Osteoblast (primary cell): ENCODE data around the gene KRT85. TPM values are rescaled to one million over a fixed set of nuclear protein-coding genes. Genes with fewer than 3 reads are reported as not detected.
"Not testable (repeated sequence)": the region's sequence is repeated elsewhere in the genome, so short reads cannot be mapped to it uniquely, and the experiment has no call there.

Experiments
- DNase-seq: peaks from one replicate; pipeline ENCODE4 v3.0.0; 2011; ENCODE audit warnings: low spot score, mixed read lengths; ENCODE audit not compliant: insufficient read length; ENCODE audit errors: missing footprints
- H2AFZ ChIP-seq: 2 replicates; pipeline ENCODE4 v1.6.0; 2011; ENCODE audit warnings: mild to moderate bottlenecking, low read length
- H3K27ac ChIP-seq: 2 replicates; pipeline ENCODE4 v1.5.1; 2011; ENCODE audit warnings: mild to moderate bottlenecking, low read depth, low read length, moderate library complexity
- H3K27me3 ChIP-seq: 2 replicates; pipeline ENCODE4 v1.6.0; 2012; ENCODE audit warnings: mild to moderate bottlenecking, control low read depth, inconsistent platforms, low read length, moderate library complexity; ENCODE audit not compliant: insufficient read depth
- H3K36me3 ChIP-seq: 2 replicates; pipeline ENCODE4 v1.5.1; 2011; ENCODE audit warnings: mild to moderate bottlenecking, low read length, control low read depth, moderate library complexity; ENCODE audit not compliant: insufficient read depth
- H3K4me1 ChIP-seq: 2 replicates; pipeline ENCODE4 v1.5.1; 2011; ENCODE audit warnings: mild to moderate bottlenecking, low read length, control low read depth, moderate library complexity; ENCODE audit not compliant: insufficient read depth
- H3K4me2 ChIP-seq: 2 replicates; pipeline ENCODE4 v1.6.0; 2011; ENCODE audit warnings: mild to moderate bottlenecking, low read length; ENCODE audit not compliant: insufficient read depth
- H3K4me3 ChIP-seq: fragments of 200-600 bp; sonication (generic); 3 replicates; pipeline ENCODE4 v1.5.1; 2012; ENCODE audit warnings: mild to moderate bottlenecking, low read length, inconsistent platforms; ENCODE audit not compliant: insufficient read depth
- H3K79me2 ChIP-seq: 2 replicates; pipeline ENCODE4 v1.6.0; 2012; ENCODE audit warnings: mild to moderate bottlenecking, low read length, control low read depth, inconsistent platforms; ENCODE audit not compliant: insufficient read depth
- H3K9me3 ChIP-seq: 2 replicates; pipeline ENCODE4 v1.5.1; 2011; ENCODE audit warnings: low read depth, low read length, control low read depth
- H4K20me1 ChIP-seq: 2 replicates; pipeline ENCODE4 v1.6.0; 2012; ENCODE audit warnings: mild to moderate bottlenecking, low read length, control low read depth; ENCODE audit not compliant: insufficient read depth
- total RNA-seq: library from RNA; depleted of rRNA; stranded (reverse); fragments of >200 nt; gene quantifications from 2 replicates; pipeline ENCODE4 v1.2.3, GENCODE V29; 2012
- TF ChIP-seq, protein P1 (sequence below): IDR thresholded peaks from 2 replicates; pipeline ENCODE4 v1.5.1; 2011; ENCODE audit warnings: mild to moderate bottlenecking, low read depth, low read length, moderate library complexity; ENCODE audit errors: extremely low read depth

The KRT85 gene
- total RNA-seq, 1 donor: not detected

- H3K27ac ChIP-seq: no peak overlapping the region
- peaks cover 48% of the 10 kb centered on the region for H3K27me3 ChIP-seq
- H3K4me2 ChIP-seq: no peak overlapping the region
- H3K36me3 ChIP-seq: no peaks in the 10 kb centered on the region
- H3K4me3 ChIP-seq: no peak overlapping the region
- no peaks in the 10 kb centered on the region for H4K20me1 ChIP-seq
- peaks cover 3% of the 10 kb centered on the region for H3K4me1 ChIP-seq
- H3K9me3 ChIP-seq: no peaks in the 10 kb centered on the region
- no peak overlapping the region for H2AFZ ChIP-seq
- no peaks in the 10 kb centered on the region for H3K79me2 ChIP-seq
- TF ChIP-seq, protein P1, sequence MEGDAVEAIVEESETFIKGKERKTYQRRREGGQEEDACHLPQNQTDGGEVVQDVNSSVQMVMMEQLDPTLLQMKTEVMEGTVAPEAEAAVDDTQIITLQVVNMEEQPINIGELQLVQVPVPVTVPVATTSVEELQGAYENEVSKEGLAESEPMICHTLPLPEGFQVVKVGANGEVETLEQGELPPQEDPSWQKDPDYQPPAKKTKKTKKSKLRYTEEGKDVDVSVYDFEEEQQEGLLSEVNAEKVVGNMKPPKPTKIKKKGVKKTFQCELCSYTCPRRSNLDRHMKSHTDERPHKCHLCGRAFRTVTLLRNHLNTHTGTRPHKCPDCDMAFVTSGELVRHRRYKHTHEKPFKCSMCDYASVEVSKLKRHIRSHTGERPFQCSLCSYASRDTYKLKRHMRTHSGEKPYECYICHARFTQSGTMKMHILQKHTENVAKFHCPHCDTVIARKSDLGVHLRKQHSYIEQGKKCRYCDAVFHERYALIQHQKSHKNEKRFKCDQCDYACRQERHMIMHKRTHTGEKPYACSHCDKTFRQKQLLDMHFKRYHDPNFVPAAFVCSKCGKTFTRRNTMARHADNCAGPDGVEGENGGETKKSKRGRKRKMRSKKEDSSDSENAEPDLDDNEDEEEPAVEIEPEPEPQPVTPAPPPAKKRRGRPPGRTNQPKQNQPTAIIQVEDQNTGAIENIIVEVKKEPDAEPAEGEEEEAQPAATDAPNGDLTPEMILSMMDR: no peak
- DNase-seq: peak; percentile 25
Measured at GRCh38 chr12:52346593-52346992, 20.7 kb downstream of the KRT85 start.

GRCh38 chr12:52345041-52345440 is 22.2 kb downstream of the KRT85 start:
- not testable (repeated sequence) for H4K20me1 ChIP-seq, H3K36me3 ChIP-seq, H3K79me2 ChIP-seq, H3K4me3 ChIP-seq, H3K27ac ChIP-seq, H3K4me2 ChIP-seq, H3K4me1 ChIP-seq, H2AFZ ChIP-seq, H3K9me3 ChIP-seq, DNase-seq
- peaks cover 46% of the 10 kb centered on the region for H3K27me3 ChIP-seq

GRCh38 chr12:52344111-52344510 is 23.2 kb downstream of the KRT85 start:
- H4K20me1 ChIP-seq: no peaks in the 10 kb centered on the region
- H3K27me3 ChIP-seq: peaks cover 42% of the 10 kb centered on the region
- no peaks in the 10 kb centered on the region for H3K36me3 ChIP-seq
- H3K9me3 ChIP-seq: no peaks in the 10 kb centered on the region
- H3K4me2 ChIP-seq: no peak overlapping the region
- H3K4me3 ChIP-seq: no peak overlapping the region
- no peak overlapping the region for H2AFZ ChIP-seq
- no peak for DNase-seq
- no peaks in the 10 kb centered on the region for H3K4me1 ChIP-seq
- H3K79me2 ChIP-seq: no peaks in the 10 kb centered on the region
- H3K27ac ChIP-seq: no peak overlapping the region
- TF ChIP-seq, protein P1: no peak

- H3K9me3 ChIP-seq: no peaks in the 10 kb centered on the region
- H2AFZ ChIP-seq: no peak overlapping the region
- no peaks in the 10 kb centered on the region for H4K20me1 ChIP-seq
- TF ChIP-seq, protein P1: no peak
- H3K4me3 ChIP-seq: no peak overlapping the region
- no peak overlapping the region for H3K4me2 ChIP-seq
- H3K27me3 ChIP-seq: peaks cover 41% of the 10 kb centered on the region
- no peaks in the 10 kb centered on the region for H3K4me1 ChIP-seq
- no peaks in the 10 kb centered on the region for H3K36me3 ChIP-seq
- no peaks in the 10 kb centered on the region for H3K79me2 ChIP-seq
- DNase-seq: no peak
- no peak overlapping the region for H3K27ac ChIP-seq
Measured at GRCh38 chr12:52343550-52343949, 23.7 kb downstream of the KRT85 start.
